SK-N-DZ (cell line): ENCODE data around the gene SLC6A7.
"Not testable (repeated sequence)": the region's sequence is repeated elsewhere in the genome, so short reads cannot be mapped to it uniquely, and the experiment has no call there.

Source experiments
- DNase-seq: peaks from one replicate; pipeline ENCODE4 v3.0.0-alpha.2; 2015; ENCODE audit warnings: low spot score

The SLC6A7 gene

GRCh38 chr5:150217038-150217437 lies 27.2 kb downstream of the SLC6A7 start:
- DNase-seq = no peak

GRCh38 chr5:150217873-150218692 lies 28.2 kb downstream of the SLC6A7 start:
- DNase-seq = peak; percentile 76

- DNase-seq = no peak
Observed at GRCh38 chr5:150218693-150219035, 28.8 kb downstream of the SLC6A7 start.

- peak; percentile 33 for DNase-seq
Observed at GRCh38 chr5:150219142-150219541, 29.3 kb downstream of the SLC6A7 start.

- DNase-seq = no peak
Observed at GRCh38 chr5:150219861-150220260, 30.0 kb downstream of the SLC6A7 start.

DNA sequence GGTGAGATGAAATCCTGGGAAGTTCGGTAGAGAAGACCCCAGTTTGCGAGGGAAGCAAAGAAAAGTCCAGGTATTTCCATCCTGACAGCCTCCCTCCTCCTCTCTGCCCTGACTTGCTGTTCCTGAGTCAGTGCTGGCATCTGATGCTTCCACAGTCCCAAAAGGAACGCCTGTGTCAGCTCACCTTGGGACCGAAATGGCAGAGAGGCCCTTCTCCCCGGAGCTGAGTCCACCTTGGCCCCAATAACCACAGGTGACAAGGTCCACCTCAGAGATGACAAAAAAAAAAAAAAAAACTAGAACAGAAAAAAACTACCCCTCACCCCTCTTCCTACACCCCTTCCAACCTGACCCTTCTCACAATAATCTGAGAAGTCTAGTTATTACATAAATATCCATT lies 31.6 kb downstream of the SLC6A7 start:
- DNase-seq = no peak

DNA sequence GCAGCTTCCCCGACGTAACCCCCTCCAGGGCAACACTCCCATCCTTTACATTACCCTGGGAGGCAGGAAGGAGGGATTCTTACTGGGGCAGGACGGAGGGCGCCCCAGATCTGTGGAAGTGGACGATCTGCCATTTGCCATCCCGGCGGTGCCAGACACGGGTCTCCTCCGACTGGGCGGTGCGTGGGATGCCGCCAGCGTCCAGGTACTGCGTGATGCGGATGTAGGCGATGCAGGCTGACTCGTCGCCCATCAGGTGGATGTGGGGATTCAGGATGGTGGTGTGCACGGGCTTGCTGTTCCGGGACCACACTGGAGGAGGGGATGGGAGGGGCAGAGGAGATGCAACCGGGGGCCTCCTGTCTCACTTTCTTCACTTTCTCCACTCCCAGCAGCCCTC lies 33.0 kb downstream of the SLC6A7 start:
- DNase-seq = no peak

- DNase-seq = no peak
Observed at GRCh38 chr5:150223474-150223873, 33.6 kb downstream of the SLC6A7 start.

- DNase-seq = no peak
Observed at GRCh38 chr5:150224483-150225027, 34.7 kb downstream of the SLC6A7 start.

DNA sequence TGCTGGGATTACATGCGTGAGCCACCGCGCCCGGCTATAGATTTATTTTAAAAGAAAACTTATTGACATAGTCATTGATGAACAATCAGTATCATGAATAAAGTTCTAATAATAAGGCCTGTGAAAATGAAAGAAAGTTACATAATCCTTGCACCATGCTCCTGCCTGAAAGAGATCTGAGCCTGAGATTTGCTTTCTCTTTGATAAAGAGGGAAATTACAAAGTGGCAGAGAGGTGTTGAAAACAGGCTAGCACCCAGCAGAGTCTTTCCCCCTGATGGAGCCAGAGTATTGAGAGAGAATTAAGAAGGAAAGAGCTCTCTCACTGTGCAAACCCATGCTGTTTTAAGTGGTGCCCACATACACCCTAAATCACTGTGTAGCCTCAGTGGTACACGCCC lies 37.2 kb downstream of the SLC6A7 start:
- DNase-seq = no peak

DNA sequence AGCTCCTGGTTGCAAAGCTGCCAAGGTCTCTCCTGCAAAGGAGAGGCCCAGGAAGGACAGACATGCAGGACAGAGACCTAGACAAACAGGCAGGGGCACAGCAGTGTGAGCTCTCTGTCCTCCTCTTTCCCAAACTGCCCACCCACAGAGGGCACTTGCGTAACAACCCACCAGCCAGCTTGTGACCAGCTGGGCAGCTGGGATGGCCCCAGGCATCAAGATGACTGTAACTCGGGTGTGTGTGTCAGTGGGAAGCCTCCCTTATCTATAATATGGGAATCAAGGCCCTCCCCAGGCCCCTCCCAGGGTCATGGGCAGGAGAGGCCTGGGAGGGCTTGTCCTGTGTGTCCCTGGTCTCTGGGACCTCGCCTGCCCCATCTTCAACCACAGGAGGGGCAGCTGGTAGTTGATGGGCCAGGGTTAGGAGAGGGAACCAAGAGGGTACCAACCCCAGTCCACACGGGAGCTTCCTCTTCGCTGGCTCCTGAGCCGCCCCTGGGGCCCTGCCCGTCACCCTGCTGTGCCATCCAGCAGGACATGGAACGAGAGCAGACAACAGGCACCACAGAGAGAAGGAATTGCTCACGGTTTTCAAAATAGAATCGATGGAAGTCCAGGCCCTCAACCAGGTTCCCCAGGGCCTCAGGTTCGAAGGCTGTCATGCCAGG lies 37.9 kb downstream of the SLC6A7 start:
- DNase-seq = no peak

- DNase-seq = no peak
Observed at GRCh38 chr5:150229571-150229970, 39.7 kb downstream of the SLC6A7 start.

DNA sequence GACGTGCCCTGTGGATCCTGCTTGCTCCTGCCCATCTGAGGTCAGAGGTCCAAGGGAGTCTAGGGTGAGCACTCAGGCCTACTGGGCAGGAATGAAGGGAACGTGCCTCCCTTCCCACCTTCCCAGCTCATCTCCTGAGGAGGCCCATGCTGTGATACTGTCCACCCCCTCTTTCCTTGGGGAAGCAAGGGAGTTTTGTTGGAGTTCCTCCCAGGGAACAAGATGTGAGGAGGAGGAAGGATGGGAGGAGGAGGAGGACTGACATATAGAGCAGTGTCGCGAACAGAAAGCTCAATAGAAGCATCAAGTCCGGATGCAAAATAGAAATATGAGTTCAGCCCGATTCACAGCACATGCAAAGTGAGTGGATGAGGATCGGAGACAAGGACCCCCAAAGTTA lies 41.0 kb downstream of the SLC6A7 start:
- DNase-seq = no peak

GRCh38 chr5:150233706-150234105 lies 43.8 kb downstream of the SLC6A7 start:
- DNase-seq = not testable (repeated sequence)

- no peak for DNase-seq
Observed at GRCh38 chr5:150234576-150235499, 45.0 kb downstream of the SLC6A7 start.

GRCh38 chr5:150235500-150235854 lies 45.6 kb downstream of the SLC6A7 start:
- DNase-seq = no peak

DNA sequence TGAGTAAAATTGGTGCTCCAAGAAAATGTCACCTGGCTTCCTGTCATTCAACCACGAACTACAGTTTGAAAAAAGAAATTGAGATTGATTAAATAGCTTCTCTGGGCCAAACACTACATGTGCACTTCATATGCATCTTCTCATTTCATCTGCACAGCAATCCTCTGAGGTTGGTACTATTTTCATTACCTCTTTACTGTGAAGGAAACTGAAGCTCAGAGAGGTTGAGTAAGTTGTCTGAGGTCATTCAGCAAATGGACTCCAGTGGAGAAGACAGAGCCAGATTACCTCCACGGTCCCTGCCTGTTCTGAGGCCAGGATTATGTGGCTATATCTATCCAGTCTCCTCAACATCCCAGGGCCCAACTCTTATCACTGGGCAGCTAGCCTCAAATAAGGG lies 46.5 kb downstream of the SLC6A7 start:
- DNase-seq = no peak

DNA sequence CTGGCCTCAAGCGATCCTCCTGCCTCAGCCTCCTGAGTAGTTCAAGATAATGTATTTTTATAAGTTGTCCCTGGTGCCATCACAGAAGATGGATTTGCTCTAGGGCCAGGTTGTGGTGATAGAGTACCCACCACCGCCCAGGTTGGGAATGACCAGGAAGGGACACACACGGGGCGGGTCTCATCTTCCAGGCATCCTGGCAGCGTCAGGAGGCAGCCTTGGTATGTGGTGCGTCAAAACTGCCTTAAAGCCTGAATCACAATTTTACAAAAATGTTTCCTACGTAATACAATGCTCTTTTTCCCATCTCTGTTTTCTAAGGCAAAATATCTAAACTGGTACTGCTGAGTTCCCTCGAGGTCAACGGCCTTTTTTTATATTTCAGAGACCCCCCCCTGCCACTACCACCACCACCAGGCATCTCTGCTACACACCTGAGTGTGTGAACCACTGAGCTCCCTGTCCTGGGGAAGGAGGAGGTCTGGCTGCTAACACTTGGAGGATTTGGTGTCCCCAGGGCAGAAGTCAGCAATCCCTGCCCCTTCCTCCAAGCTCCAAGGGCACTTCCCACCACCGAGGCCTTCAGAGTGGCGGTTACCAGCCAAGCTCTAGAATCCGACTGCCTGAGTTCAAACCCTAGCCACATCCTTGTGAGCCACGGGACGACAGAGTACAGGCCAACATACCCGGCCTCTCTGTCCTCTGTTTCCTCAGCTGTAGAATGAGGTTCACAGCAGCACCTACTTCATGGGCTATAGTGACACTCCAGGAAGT lies 47.3 kb downstream of the SLC6A7 start:
- no peak for DNase-seq

DNA sequence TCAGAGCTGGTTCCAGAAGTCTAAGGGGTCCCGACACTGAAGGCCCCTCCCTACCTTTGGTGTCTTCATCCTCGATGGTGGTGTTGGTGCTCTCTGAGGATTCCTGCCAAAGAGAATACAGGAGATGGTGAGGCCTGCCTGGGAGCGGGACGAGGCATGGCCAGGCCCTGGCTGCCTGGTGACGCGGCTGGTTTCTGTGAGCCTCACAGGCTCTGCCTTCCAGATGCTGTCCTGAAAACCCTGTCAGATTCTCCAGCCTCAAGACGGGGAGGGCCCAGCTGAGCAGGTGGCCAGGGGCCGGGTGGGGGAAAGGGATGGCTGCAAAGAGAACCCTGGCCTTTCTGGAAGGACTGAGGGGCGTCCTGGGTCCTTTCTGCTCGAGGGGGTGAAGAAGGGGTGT lies 48.8 kb downstream of the SLC6A7 start:
- DNase-seq = no peak

GRCh38 chr5:150239099-150239793 lies 49.4 kb downstream of the SLC6A7 start:
- no peak for DNase-seq

DNA sequence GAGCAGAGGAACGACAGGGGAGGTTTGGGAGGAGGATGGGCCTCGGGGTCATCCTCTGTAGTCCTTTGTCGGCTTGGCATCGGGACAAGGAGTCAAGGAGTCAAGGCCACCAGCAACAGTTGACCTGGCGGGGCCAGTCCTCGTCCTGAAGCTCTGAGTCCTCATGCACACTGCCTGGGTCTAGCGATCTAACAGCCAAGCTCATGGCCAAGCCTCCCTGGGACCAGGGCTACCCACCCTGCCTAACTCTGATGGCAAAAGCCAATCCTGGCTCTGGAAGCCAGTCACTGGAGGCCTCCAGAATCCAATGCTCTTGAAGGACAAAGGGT lies 49.9 kb downstream of the SLC6A7 start:
- no peak for DNase-seq
